GM12801 (cell line): Measurements from ENCODE around the gene SERINC5.

Source experiments
- CTCF ChIP-seq: IDR thresholded peaks from one replicate; pipeline ENCODE4 v1.5.1; 2011; ENCODE audit warnings: control low read depth; ENCODE audit not compliant: insufficient read length; ENCODE audit errors: extremely low read depth

Gene SERINC5

GRCh38 chr5:80231243-80231642 is 24.6 kb downstream of the SERINC5 start:
- no peak for TF ChIP-seq CTCF

DNA sequence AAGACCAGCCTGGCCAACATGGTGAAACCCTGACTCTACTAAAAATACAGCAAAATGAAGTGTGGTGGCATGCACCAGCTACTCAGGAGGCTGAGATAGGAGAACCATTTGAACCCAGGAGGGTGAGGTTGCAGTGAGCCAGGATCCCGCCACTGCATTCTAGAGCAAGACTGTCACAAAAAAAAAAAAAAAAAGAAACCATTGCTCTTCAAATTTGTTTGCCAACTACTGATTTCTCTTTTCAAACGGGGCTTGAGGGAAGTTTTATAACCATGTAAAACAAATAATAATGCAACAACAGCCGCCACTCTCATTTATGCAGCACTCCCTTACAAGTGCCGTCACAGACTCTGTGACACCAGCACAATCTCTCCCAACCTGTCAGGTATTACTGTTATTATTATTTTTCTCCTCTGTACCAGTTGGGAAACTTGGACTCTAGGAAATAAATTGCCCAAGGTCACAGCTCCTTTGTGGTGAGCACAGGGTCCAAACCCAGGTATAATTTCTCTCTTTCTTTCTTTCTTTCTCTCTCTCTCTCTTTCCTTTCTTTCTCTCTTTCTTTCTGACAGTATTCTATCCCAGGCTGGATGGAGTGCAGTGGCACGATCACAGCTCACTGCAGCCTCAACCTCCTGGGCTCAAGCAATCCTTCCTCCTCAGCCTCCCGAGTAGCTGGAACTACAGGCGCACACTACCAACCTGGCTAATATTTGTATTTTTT is 25.4 kb downstream of the SERINC5 start:
- no peak for TF ChIP-seq CTCF

DNA sequence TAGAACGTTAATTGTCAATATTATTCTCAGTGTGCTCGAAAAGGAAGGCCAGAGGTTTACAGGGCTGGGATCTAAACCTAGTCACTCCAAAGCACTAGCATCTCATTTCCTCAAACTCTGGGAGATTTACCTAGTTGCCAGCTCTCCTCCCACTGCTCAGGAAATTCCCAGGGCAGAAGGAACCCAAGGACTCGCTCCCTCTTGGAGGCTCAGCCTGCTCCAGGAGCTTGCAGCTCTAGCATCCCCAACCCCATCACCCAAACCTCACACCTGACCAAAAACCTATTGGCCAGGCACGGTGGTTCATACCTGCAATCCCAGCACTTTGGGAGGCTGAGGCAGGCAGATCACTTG is 26.0 kb downstream of the SERINC5 start:
- no peak for TF ChIP-seq CTCF

- TF ChIP-seq CTCF = no peak
These were observed 27.8 kb downstream of the SERINC5 start for GRCh38 chr5:80227979-80228596.

- no peak for TF ChIP-seq CTCF
These were observed 29.9 kb downstream of the SERINC5 start for GRCh38 chr5:80225934-80226326.

- no peak for TF ChIP-seq CTCF
These were observed 30.5 kb downstream of the SERINC5 start for GRCh38 chr5:80225189-80225933.

DNA sequence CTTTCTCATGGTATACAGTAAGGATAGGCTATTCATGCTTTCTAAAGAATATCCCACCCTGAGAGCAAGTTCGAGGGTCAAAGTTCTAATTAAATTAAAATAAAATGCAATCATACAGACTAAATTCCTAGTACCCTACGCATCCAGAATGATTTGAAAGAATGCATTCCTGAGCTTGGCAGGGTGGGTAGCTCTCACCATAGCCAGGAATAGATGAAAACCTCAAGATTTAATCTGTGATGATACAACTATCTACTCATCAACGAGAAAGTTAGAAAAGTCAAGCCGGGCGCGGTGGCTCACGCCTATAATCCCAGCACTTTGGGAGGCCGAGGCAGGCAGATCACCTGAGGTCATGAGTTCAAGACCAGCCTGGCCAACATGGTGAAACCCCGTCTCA is 32.3 kb downstream of the SERINC5 start:
- TF ChIP-seq CTCF = no peak
